GM10266 (cell line): Measurements from ENCODE around the gene DRAM2.
"Not testable (repeated sequence)": the region's sequence is repeated elsewhere in the genome, so short reads cannot be mapped to it uniquely, and the experiment has no call there.

ENCODE experiments used
- DNase-seq: peaks from one replicate; pipeline ENCODE4 v3.0.0; 2012; ENCODE audit errors: extremely low spot score
- TF ChIP-seq, protein P1 (sequence below): IDR thresholded peaks from 2 replicates; pipeline ENCODE4 v1.5.1; 2012; ENCODE audit warnings: mild to moderate bottlenecking, low read depth; ENCODE audit not compliant: control insufficient read depth, insufficient read depth; ENCODE audit errors: missing control alignments

Gene DRAM2

DNA sequence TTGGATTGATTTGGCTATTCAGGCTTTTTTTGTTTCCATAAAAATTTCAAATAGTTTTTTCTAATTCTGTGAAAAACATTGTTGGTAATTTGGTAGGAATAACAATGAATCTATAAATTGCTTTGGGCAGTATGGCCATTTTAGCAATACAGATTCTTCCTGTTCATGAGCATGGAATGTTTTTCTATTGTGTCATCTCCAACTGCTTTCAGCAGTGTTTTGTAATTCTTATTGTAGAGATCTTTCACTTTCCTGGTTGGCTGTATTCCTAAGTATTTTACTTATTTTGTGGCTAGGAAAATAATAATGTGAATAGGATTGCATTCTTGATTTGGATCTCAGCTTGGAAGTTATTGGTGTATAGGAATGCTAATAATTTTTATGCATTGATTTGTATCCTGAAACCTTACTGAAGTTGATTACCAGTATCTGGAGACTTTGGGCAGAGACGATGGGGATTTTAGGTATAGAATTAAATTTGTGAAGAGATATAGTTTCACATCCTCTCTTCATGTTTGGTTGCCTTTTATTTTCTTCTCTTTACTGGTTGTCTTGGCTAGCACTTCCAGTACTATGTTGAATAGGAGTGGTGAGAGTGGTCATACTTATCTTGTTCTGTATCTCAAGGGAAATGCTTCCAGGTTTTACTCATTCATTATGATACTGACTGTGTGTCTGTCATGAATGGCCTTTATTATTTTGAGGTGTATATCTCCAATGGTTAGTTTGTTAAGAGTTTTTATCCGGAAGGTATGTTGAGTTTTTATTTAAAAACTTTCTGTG is 57.3 kb downstream of the DRAM2 start:
- DNase-seq = no peak
- TF ChIP-seq, protein P1, sequence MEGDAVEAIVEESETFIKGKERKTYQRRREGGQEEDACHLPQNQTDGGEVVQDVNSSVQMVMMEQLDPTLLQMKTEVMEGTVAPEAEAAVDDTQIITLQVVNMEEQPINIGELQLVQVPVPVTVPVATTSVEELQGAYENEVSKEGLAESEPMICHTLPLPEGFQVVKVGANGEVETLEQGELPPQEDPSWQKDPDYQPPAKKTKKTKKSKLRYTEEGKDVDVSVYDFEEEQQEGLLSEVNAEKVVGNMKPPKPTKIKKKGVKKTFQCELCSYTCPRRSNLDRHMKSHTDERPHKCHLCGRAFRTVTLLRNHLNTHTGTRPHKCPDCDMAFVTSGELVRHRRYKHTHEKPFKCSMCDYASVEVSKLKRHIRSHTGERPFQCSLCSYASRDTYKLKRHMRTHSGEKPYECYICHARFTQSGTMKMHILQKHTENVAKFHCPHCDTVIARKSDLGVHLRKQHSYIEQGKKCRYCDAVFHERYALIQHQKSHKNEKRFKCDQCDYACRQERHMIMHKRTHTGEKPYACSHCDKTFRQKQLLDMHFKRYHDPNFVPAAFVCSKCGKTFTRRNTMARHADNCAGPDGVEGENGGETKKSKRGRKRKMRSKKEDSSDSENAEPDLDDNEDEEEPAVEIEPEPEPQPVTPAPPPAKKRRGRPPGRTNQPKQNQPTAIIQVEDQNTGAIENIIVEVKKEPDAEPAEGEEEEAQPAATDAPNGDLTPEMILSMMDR = no peak

DNA sequence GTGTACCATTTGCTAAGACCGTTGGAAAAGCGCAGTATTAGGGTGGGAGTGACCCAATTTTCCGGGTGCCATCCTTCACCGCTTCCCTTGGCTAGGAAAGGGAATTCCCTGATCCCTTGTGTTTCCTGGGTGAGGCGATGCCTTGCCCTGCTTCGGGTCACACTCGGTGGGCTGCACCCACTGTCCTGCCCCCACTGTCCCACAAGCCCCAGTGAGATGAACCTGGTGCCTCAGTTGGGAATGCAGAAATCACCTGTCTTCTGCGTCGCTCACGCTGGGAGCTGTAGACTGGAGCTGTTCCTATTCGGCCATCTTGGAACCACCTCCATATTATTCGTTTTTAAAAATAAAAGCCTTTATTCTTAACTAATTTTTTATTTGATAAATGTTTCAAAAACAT is 60.6 kb downstream of the DRAM2 start:
- DNase-seq = not testable (repeated sequence)

DNA sequence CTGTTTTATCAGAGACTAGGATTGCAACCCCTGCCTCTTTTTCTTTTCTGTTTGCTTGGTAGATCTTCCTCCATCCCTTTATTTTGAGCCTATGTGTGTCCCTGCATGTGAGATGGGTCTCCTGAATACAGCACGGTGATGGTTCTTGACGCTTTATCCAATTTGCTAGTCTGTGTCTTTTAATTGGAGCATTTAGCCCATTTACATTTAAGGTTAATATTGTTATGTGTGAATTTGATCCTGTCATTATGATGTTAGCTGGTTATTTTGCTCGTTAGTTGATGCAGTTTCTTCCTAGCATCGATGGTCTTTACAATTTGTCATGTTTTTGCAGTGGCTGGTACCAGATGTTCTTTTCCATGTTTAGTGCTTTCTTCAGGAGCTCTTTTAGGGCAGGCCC is 62.6 kb downstream of the DRAM2 start:
- not testable (repeated sequence) for DNase-seq
